ENCODE data around the gene CCNK.

DNA sequence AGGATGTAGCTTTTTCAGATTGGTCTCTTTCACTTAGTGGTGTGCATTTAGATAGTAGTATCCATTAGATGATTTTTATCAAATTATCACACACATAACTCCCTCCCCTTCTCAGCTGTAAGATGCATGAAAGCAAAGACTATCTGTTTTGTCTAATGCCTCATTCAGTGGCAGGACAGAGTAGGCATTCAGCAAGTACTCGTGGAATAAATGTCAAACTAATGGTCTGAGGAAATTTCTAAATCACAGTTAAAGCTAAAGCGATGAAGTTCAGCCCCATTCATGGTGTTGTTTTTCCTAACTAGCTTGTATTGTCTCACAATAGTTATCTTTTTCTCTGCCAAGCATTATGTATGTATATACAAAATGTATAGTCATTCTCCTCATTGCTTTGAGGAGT, 16.1 kb downstream of the CCNK start:
- TF ChIP-seq, protein P1, sequence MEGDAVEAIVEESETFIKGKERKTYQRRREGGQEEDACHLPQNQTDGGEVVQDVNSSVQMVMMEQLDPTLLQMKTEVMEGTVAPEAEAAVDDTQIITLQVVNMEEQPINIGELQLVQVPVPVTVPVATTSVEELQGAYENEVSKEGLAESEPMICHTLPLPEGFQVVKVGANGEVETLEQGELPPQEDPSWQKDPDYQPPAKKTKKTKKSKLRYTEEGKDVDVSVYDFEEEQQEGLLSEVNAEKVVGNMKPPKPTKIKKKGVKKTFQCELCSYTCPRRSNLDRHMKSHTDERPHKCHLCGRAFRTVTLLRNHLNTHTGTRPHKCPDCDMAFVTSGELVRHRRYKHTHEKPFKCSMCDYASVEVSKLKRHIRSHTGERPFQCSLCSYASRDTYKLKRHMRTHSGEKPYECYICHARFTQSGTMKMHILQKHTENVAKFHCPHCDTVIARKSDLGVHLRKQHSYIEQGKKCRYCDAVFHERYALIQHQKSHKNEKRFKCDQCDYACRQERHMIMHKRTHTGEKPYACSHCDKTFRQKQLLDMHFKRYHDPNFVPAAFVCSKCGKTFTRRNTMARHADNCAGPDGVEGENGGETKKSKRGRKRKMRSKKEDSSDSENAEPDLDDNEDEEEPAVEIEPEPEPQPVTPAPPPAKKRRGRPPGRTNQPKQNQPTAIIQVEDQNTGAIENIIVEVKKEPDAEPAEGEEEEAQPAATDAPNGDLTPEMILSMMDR (IDR thresholded peaks at IDR 0.05): no peak
- TF ChIP-seq POLR2A (IDR thresholded peaks at IDR 0.05): no peak

Data from Peyer's patch (tissue), 4 donors.